ENCODE data around the gene ABLIM3. TPM values are rescaled to one million over a fixed set of nuclear protein-coding genes. Genes with fewer than 3 reads are reported as not detected.
A peak's percentile ranks its signal among the peaks of the same experiment; 100 is the strongest.

The ABLIM3 gene
- total and polyA plus RNA-seq, 7 donors = 18.7 to 54.5 (median 35.0) TPM

DNA sequence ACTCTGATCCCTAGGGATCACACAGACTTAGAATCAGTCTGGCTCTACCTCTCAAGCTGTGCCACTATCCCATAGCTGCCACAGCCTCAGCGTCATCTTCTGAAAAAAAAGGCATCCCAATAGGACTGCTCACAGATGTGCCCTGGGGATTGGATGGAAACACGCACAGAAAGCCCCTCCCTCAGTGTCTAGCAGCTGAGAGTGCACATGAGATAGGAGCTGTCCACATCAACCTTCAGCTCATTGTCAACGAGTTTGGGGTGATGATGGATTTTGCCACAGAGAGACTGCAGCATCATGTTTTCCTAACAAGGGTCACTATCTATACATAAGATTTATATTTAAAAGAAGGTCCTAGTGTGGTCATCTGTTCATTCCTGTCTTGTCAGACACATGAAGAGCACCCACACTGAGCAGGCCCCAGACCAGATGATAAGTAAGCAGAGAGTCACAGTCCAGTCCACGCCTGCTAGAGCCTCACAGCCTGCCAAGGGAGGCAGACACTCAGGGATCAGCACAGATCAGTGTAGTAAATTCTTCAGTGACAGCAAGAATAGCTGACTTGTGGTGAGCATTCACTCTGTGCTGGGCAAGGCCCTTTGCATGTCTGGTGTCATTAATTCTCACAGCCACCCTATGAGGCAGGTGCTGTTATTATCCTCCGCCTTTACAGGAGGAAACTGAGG, 156.2 kb downstream of the ABLIM3 start:
- H3K9me3 ChIP-seq = no peaks in the 10 kb centered on the region
- peaks cover 0 to 36% of the 10 kb centered on the region in 2 donors for H3K36me3 ChIP-seq (ENCODE audit: insufficient read depth in 1 of 2, low read depth in 1 of 2)
- no peak for TF ChIP-seq CTCF (IDR thresholded peaks at IDR 0.05)
- ATAC-seq (peak; percentile 64 to 82 (median 72)), DNase-seq (no peak)
- WGBS, 3 donors = 37 to 46% (median 43%) methylated on average over 5 of the region's 5 CpGs
- no peak overlapping the region for H3K4me3 ChIP-seq
- no peaks in the 10 kb centered on the region for H3K27me3 ChIP-seq (ENCODE audit: insufficient read depth in 3 of 3, low read length in 2 of 3)
- intact Hi-C loops (cut with DNase I) = no loop called here
- H3K27ac ChIP-seq = peak overlapping the region; percentile 67
- peaks cover 69% of the 10 kb centered on the region for H3K4me1 ChIP-seq

- Histone ChIP-seq H3K4me3 (no peak overlapping the region), H3K9me3 (no peaks in the 10 kb centered on the region), H3K4me1 (peaks cover 68% of the 10 kb centered on the region), H3K27ac (peak overlapping the region; percentile 67), H3K27me3 (ENCODE audit: insufficient read depth in 3 of 3, low read length in 2 of 3) (no peaks in the 10 kb centered on the region), H3K36me3 (ENCODE audit: insufficient read depth in 1 of 2, low read depth in 1 of 2) (peaks cover 0 to 43% of the 10 kb centered on the region in 2 donors)
- 50 to 73% (median 63%) methylated on average over 1 of the region's 1 CpG for WGBS, 3 donors
- no peak for ATAC-seq
- DNase-seq = no peak
- TF ChIP-seq CTCF (IDR thresholded peaks at IDR 0.05) = no peak
- intact Hi-C loops (cut with DNase I) = no loop called here
Observed at GRCh38 chr5:149298163-149298562, 156.9 kb downstream of the ABLIM3 start.

GRCh38 chr5:149298842-149299404, 157.6 kb downstream of the ABLIM3 start:
- no peak overlapping the region for H3K4me3 ChIP-seq
- TF ChIP-seq CTCF (IDR thresholded peaks at IDR 0.05) = no peak
- no peaks in the 10 kb centered on the region for H3K9me3 ChIP-seq
- peaks cover 0 to 50% of the 10 kb centered on the region in 2 donors for H3K36me3 ChIP-seq (ENCODE audit: insufficient read depth in 1 of 2, low read depth in 1 of 2)
- intact Hi-C loops (cut with DNase I) = no loop called here
- H3K27ac ChIP-seq = peak overlapping the region; percentile 67
- 54 to 64% (median 63%) methylated on average over 10 to 11 of the region's 11 CpGs for WGBS, 3 donors
- peaks cover 64% of the 10 kb centered on the region for H3K4me1 ChIP-seq
- DNase-seq (no peak), ATAC-seq (peak in 2 of 4 donors; percentile 15 to 29)
- no peaks in the 10 kb centered on the region for H3K27me3 ChIP-seq (ENCODE audit: insufficient read depth in 3 of 3, low read length in 2 of 3)

DNA sequence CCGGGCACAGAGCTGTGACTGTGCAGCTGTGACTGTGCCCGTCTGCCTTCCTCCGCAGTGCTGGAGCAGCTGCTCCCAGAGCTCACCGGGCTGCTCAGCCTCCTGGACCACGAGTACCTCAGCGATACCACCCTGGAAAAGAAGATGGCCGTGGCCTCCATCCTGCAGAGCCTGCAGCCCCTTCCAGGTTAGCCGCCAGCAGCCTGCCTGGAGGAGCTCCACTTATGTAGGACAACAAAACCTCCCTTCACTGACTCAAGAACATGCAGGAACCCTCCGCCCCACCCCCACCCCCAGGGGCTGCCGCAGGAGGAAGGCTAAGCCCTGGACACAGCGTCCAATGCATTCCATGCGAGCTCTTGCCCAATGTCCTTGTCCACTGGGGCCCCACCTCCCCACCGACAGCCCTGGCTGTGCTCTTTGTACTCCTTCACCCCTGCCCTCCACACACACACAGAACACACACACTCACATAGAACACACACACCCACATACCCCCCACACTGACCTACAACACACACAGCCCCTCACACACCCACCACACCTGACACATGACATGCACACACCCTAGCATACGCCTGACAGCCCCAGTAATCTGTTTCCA, 158.3 kb downstream of the ABLIM3 start:
- H3K9me3 ChIP-seq = no peaks in the 10 kb centered on the region
- ATAC-seq (peak in 3 of 4 donors; percentile 19 to 54 (median 41)), DNase-seq (peak in 1 of 2 donors; percentile 72)
- intact Hi-C loops (cut with DNase I) = no loop called here
- peak overlapping the region; percentile 39 for H3K27ac ChIP-seq
- 43 to 63% (median 54%) methylated on average over 14 of the region's 14 CpGs for WGBS, 3 donors
- H3K4me1 ChIP-seq = peaks cover 61% of the 10 kb centered on the region
- H3K4me3 ChIP-seq = no peak overlapping the region
- H3K27me3 ChIP-seq (ENCODE audit: insufficient read depth in 3 of 3, low read length in 2 of 3) = no peaks in the 10 kb centered on the region
- TF ChIP-seq CTCF (IDR thresholded peaks at IDR 0.05) = no peak
- H3K36me3 ChIP-seq (ENCODE audit: insufficient read depth in 1 of 2, low read depth in 1 of 2) = peaks cover 0 to 57% of the 10 kb centered on the region in 2 donors
